ENCODE data around the gene ABL2.

DNA sequence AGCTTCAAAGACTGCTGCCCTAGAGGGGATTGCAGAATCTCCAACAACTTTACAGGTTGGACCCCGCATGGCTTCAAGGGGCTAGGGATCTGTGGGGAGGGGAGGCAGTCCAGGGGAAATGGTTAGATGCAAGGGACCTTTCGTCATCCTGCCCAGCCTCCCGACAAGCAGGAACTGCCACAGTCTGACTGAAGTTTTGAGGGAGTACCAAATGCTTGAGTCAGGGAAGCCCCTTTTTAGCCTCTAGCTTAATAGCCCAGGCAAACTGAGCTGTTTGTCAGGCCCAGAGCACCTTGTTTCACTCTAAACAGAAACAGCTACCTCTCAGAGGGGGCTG lies 146.5 kb downstream of the ABL2 start:
- TF ChIP-seq GATA2 (IDR thresholded peaks at IDR 0.05; ENCODE audit: low read depth, low read length) (no peak; the same call in 1 of the 2 replicates), GATA3 (IDR thresholded peaks at IDR 0.05; ENCODE audit: low read depth, low read length) (no peak)

Measured in SH-SY5Y (cell line).